Hypothalamus (tissue), 51 donors: ENCODE results near the gene INSIG1.

ENCODE experiments used
- DNase-seq, 51 donors: peaks; one replicate each; lab custom pipeline; 2025; lab: John Stamatoyannopoulos, UW

INSIG1 gene

DNA sequence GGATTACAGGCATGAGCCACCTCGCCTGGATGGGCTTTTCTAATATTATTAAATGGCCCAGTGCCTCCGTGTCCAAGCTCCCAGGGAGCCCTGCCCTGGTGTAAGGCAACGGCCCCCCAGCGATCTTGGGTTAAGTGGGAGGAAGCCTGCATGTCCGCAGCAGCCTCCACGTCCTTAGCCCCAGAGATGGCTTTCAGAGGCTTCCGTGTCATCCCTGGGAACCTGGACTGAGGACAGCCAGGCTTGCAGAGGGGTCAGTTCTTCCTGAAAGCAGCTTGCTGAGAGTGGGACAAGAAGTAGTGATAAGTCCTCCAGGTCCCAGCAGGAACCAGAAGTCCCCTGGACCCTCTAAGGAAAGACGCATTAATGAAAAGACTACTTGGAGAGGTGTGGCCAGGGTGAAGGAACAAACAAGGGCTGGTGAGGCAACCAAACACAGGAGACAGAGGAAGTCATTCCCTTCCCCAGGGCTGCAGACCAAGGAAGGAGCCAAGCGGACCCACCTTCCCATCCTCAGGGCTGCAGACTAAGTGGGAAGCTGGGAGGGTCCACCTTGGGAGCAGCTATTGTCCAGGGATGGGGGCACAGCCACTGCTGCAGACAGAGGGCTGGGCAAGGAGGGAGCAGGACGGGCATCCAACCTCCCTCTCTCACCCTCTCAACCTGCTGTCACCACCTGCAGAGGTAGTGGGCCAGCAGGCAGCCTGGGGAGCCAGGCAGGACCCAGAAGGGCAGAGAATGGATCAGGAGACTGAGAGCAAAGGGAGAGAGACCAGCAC, 13.0 kb upstream of the INSIG1 start:
- no peak for DNase-seq

GRCh38 chr7:155285423-155285822, 12.3 kb upstream of the INSIG1 start:
- DNase-seq = no peak

GRCh38 chr7:155285833-155286232, 11.8 kb upstream of the INSIG1 start:
- no peak for DNase-seq

DNA sequence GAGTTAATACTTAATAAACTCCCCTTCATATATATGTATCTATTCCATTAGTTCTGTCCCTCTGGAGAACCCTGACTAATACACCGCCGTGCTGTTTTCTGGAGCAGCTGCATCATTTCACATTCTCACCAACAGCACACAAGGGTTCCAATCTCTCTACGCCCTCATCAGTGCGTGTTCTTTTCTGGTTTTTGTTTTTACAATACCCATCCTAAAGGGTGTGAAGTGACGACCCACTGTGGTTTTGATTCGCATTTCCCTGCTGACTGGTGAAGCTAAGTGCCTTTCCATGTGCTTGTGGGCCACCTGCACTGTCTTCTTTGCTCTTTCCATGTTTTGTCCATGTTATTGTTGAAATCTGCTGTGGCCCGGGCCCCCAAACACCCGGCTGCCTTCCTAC, 11.0 kb upstream of the INSIG1 start:
- DNase-seq = no peak

- no peak for DNase-seq
Observed at GRCh38 chr7:155287284-155287935, 10.3 kb upstream of the INSIG1 start.

DNA sequence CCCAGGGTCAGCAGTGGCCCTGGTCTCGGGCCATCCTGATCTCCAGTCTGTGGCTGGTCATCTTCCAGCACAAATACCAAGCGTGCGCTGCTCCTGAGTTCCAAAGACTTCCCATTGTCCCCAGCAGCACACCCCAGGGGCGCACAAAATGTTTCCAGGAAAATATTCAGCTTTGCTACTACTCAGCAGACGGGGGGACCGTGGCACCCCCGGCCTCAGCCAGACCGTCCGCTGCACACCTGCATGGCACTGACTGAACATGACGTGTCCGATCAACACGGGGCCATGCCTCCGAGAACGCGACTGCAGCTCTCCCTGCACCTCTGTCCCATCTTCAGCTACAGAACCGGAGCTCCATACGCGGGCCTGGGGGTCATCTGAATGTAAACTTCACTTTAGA, 9.6 kb upstream of the INSIG1 start:
- no peak for DNase-seq

DNA sequence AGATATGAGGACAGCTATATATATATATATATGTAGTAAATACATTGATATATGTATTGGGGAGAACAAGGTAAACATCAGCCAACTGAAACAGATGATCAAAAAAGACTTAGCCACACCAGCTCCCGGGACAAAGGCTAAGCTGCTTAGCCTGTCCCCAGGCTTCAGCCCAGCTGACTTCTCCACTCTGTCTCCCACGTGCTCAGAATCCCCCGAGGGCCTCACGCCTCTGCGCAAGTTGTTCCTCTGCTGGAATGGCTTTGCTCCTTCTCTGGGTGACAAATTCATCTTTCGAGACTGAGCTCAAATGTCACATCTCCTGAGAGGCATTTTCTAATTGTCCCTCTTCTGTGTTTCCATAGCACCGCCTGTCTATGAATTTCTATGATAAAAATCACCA, 8.6 kb upstream of the INSIG1 start:
- no peak for DNase-seq

GRCh38 chr7:155289949-155290501, 7.7 kb upstream of the INSIG1 start:
- no peak for DNase-seq

DNA sequence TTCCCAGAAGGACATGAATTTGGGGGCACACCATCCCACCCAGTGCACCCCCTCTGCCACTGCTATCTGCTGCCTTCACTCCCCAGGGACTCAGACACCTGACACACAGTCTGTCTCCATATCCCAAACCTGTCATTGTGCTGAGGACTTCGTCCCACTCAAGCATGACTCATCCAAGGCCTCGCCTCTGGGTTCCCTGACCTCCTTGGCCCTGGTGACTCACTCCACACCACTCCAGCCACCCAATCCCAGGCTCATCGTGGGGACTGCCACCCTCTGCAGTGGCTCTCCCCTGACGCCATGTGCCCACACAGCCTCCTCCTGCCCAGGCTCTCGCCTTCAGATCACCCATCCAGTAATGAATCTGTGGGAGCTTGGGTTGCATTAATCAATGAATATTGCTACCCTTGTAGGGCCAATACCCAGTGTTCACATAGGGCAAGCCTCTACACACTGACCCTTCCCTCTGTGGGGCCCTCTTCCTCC, 6.6 kb upstream of the INSIG1 start:
- DNase-seq = no peak

- DNase-seq = no peak
Observed at GRCh38 chr7:155291729-155292128, 5.9 kb upstream of the INSIG1 start.

DNA sequence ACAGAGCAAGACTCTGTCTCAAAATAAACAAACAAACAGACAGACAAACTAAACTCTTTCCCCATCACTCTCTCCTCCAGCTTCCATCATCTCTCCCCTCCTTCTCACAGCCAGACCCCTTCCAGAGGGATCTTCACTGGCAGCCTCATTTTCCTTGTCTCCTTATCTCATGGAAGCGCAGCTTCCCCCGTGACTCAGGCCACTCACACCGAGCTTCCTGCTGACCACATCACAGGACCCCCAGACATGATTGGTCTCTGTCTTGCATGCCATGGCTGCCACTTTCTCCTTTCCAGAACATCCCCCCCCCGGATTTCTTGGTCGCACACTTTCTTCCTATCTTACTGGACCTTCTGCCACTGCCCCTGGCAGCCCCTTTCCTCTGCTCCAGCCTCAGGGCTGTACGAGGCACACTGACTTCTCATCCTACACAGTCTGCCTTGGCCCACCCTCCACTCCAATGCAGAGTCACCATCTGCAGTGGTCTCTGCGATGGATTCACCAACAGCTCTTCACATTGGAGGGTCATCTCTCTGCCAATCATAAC, 4.9 kb upstream of the INSIG1 start:
- DNase-seq = no peak

GRCh38 chr7:155293721-155294510, 3.8 kb upstream of the INSIG1 start:
- DNase-seq = no peak

DNA sequence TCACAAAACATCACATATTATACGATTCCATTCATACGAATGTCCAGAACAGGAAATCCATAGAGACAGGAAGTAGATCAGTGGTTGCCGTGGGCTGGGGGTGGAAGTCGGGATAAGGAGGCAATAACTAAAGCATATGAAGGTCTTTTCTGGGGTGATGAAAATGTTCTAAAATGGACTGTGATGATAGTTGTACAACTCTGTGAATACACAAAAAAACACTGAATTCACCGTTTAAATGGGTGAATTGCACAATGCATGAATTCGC, 3.2 kb upstream of the INSIG1 start:
- no peak for DNase-seq

- no peak for DNase-seq
Observed at GRCh38 chr7:155295511-155295910, 2.2 kb upstream of the INSIG1 start.

GRCh38 chr7:155296006-155296787, 1.5 kb upstream of the INSIG1 start:
- no peak for DNase-seq

- DNase-seq = peak in 32 of 51 donors; percentile 16 to 78 (median 56)
Observed at GRCh38 chr7:155296788-155297516, 726 bp upstream of the INSIG1 start.

GRCh38 chr7:155298288-155298833, 683 bp downstream of the INSIG1 start:
- peak in 5 of 51 donors; percentile 34 to 62 (median 52) for DNase-seq

DNA sequence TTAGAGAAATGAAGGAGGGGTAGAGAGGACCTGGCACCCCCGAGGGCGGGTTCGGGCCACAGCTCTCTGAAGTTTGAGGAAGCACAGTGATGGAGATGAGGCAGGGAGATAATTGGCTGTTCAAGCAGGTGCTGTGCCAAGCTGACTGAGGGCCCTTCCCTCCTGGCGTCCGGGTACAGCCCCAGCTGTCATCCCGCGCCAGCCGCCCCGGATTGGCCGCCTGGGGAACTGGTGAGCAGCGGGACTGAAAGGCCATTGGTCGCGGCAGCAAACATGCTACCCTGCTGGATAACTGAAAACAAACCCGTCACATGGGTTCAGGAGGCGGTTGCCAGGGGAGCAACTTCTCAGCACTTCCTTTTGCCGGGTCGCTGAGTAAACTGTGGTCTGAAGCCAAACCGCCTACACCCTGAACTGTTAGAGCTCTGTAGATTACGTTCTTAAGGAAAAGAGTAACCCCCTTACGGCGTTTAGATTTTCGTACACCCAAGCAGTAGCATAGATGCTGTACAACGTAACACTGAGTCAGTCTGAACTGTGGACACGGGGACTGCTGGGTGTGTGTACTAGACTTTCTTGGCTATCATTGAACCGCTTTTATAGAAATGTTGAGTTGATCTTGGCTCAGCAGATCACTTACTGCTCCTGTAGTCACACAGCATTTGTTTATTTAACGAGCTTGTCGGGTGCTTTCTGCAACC, 1.3 kb downstream of the INSIG1 start:
- DNase-seq = peak; percentile 65 to 99 (median 97)
